ENCODE results near the gene HLF.

Gene HLF

DNA sequence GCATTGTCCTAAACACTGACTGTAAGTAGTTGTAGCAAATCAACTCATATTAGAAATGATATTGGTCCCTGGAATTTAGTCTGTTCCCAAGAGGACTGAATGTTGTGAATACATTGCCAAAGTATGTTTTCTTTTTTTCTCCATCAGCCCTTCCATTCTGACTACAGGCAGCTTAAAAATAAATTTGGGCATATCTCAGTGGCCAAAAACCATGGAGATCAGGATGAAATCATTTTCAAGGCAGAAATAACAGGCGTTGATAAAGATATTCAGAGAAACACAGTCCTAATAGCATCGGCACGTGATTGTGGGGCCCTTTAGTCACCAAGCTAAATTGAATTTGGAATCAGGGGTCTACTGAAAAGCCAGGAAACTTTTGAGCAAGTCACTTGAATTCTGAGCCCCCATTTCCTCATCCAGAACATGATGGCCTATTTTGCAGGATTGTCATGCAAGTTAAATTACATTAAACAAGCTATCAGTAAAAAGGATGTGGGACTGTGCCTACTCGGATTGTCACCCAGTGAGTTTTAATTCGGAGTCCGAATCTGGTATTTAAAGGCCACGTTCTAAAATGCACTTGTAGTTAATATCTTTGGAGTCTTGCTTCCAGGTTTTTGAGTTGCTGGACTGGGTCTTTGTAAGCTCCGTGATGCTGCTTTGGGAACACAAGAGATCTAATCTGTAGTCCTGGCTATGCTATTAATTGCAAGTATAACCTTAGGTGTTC, 17.1 kb downstream of the HLF start:
- no peak overlapping the region for H3K4me2 ChIP-seq (ENCODE audit: insufficient read depth, low read length, poor library complexity, severe bottlenecking)
- no peak overlapping the region for H3K14ac ChIP-seq (ENCODE audit: low read length)
- H2BK5ac ChIP-seq (ENCODE audit: low read length): no peak overlapping the region
- DNase-seq (ENCODE audit: low spot score): no peak
- H3K23ac ChIP-seq (ENCODE audit: low read depth, low read length, poor library complexity): no peak overlapping the region
- H3K9me3 ChIP-seq (replicated peaks in 1 of 2; ENCODE audit: control insufficient read depth in 2 of 2, insufficient read depth in 1 of 2, low read depth in 1 of 2, low read length in 2 of 2): no peaks in the 10 kb centered on the region
- H3K9ac ChIP-seq (ENCODE audit: low read depth, low read length, poor library complexity): no peak overlapping the region
- H3K36me3 ChIP-seq (replicated peaks in 1 of 2; ENCODE audit: control insufficient read depth in 2 of 2, insufficient read depth in 2 of 2, low read length in 2 of 2): no peaks in the 10 kb centered on the region
- H2BK15ac ChIP-seq (ENCODE audit: low read length): no peak overlapping the region
- no peak overlapping the region for H2BK120ac ChIP-seq (ENCODE audit: low read depth, low read length)
- H3K4me3 ChIP-seq (ENCODE audit: low read length in 2 of 2): no peak overlapping the region
- H4K8ac ChIP-seq (ENCODE audit: low read depth, low read length): no peak overlapping the region
- H3K4me1 ChIP-seq (ENCODE audit: control insufficient read depth in 2 of 2, insufficient read depth in 1 of 2, low read depth in 1 of 2, low read length in 2 of 2): no peaks in the 10 kb centered on the region
- no peak overlapping the region for H3K4ac ChIP-seq (ENCODE audit: low read length)
- H2AK5ac ChIP-seq (ENCODE audit: low read depth, low read length): no peak overlapping the region
- no peaks in the 10 kb centered on the region for H3K79me1 ChIP-seq (ENCODE audit: low read depth, low read length)
- H3K18ac ChIP-seq (ENCODE audit: low read length): no peak overlapping the region
- no peak overlapping the region for H2BK12ac ChIP-seq (ENCODE audit: low read length)
- no CpG with 5 or more reads among the region's 8 CpGs for WGBS, 2 donors (ENCODE audit: extremely low coverage in 2 of 2, insufficient read length in 2 of 2, insufficient replicate concordance in 1 of 2)
- no peak overlapping the region for H3K27ac ChIP-seq (replicated peaks; ENCODE audit: low read length)
- H4K91ac ChIP-seq (ENCODE audit: low read depth, low read length, poor library complexity): no peak overlapping the region
- H2AFZ ChIP-seq (ENCODE audit: low read length): no peak overlapping the region
- H3K27me3 ChIP-seq (ENCODE audit: control insufficient read depth in 3 of 3, insufficient read depth in 3 of 3, low read depth in 1 of 3, low read length in 3 of 3): peaks cover 0 to 18% (median 0%) of the 10 kb centered on the region in 3 experiments

DNA sequence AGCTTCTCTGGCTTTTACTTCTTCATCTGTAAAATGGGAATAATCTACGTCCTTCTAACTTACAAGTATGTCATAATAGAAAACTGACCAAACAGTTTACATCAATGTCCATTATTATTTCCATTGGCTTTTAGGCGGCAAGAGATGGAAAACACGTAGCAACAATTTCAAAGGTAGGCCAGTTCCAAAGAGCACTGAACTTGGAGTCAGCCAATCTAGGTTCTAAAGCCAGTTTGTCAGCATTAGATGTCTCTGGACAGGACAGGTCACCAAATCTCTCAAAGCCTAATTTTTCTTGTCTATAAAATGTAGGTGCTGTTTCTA, 17.6 kb downstream of the HLF start:
- Histone ChIP-seq H2BK5ac (ENCODE audit: low read length) (no peak overlapping the region), H3K79me1 (ENCODE audit: low read depth, low read length) (no peaks in the 10 kb centered on the region), H3K4ac (ENCODE audit: low read length) (no peak overlapping the region), H3K4me3 (ENCODE audit: low read length in 2 of 2) (no peak overlapping the region), H3K9me3 (replicated peaks in 1 of 2; ENCODE audit: control insufficient read depth in 2 of 2, insufficient read depth in 1 of 2, low read depth in 1 of 2, low read length in 2 of 2) (no peaks in the 10 kb centered on the region), H3K23ac (ENCODE audit: low read depth, low read length, poor library complexity) (no peak overlapping the region), H2BK120ac (ENCODE audit: low read depth, low read length) (no peak overlapping the region), H3K4me2 (ENCODE audit: insufficient read depth, low read length, poor library complexity, severe bottlenecking) (no peak overlapping the region), H2AK5ac (ENCODE audit: low read depth, low read length) (no peak overlapping the region), H3K18ac (ENCODE audit: low read length) (no peak overlapping the region), H4K8ac (ENCODE audit: low read depth, low read length) (no peak overlapping the region), H3K9ac (ENCODE audit: low read depth, low read length, poor library complexity) (no peak overlapping the region), H3K4me1 (ENCODE audit: control insufficient read depth in 2 of 2, insufficient read depth in 1 of 2, low read depth in 1 of 2, low read length in 2 of 2) (no peaks in the 10 kb centered on the region), H3K27me3 (ENCODE audit: control insufficient read depth in 3 of 3, insufficient read depth in 3 of 3, low read depth in 1 of 3, low read length in 3 of 3) (peaks cover 0 to 19% (median 0%) of the 10 kb centered on the region in 3 experiments), H3K14ac (ENCODE audit: low read length) (no peak overlapping the region), H3K27ac (replicated peaks; ENCODE audit: low read length) (no peak overlapping the region), H2BK12ac (ENCODE audit: low read length) (no peak overlapping the region), H4K91ac (ENCODE audit: low read depth, low read length, poor library complexity) (no peak overlapping the region), H2AFZ (ENCODE audit: low read length) (no peak overlapping the region), H3K36me3 (replicated peaks in 1 of 2; ENCODE audit: control insufficient read depth in 2 of 2, insufficient read depth in 2 of 2, low read length in 2 of 2) (no peaks in the 10 kb centered on the region), H2BK15ac (ENCODE audit: low read length) (no peak overlapping the region)
- no peak for DNase-seq (ENCODE audit: low spot score)
- WGBS, 2 donors (ENCODE audit: extremely low coverage in 2 of 2, insufficient read length in 2 of 2, insufficient replicate concordance in 1 of 2): no CpG with 5 or more reads among the region's 3 CpGs

DNA sequence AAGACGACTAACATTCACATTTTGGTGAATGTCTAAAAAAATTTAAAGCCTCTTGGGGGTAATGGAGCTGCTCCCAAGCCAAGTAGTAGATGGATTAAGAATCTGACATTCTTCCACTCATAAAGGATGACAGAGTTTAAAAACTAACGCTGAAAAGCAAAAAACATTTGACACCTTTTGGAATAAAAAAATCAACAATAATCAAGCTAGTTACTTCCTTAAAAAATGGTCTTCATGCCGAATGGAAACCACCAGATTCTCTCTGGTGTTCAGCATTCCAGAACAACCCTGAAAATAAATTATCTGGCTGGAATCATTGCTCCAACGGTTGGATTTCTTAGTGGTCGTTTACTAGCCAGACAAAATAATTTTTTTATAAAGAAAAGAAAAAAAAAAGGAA, 18.0 kb downstream of the HLF start:
- no peak overlapping the region for H3K14ac ChIP-seq (ENCODE audit: low read length)
- H2BK120ac ChIP-seq (ENCODE audit: low read depth, low read length): no peak overlapping the region
- H3K4me3 ChIP-seq (ENCODE audit: low read length in 2 of 2): no peak overlapping the region
- H2AK5ac ChIP-seq (ENCODE audit: low read depth, low read length): no peak overlapping the region
- H3K4me2 ChIP-seq (ENCODE audit: insufficient read depth, low read length, poor library complexity, severe bottlenecking): no peak overlapping the region
- WGBS, 2 donors (ENCODE audit: extremely low coverage in 2 of 2, insufficient read length in 2 of 2, insufficient replicate concordance in 1 of 2): no CpG with 5 or more reads among the region's 5 CpGs
- no peaks in the 10 kb centered on the region for H3K9me3 ChIP-seq (replicated peaks in 1 of 2; ENCODE audit: control insufficient read depth in 2 of 2, insufficient read depth in 1 of 2, low read depth in 1 of 2, low read length in 2 of 2)
- no peak overlapping the region for H2AFZ ChIP-seq (ENCODE audit: low read length)
- no peak overlapping the region for H2BK5ac ChIP-seq (ENCODE audit: low read length)
- peaks cover 0 to 19% (median 0%) of the 10 kb centered on the region in 3 experiments for H3K27me3 ChIP-seq (ENCODE audit: control insufficient read depth in 3 of 3, insufficient read depth in 3 of 3, low read depth in 1 of 3, low read length in 3 of 3)
- H3K4me1 ChIP-seq (ENCODE audit: control insufficient read depth in 2 of 2, insufficient read depth in 1 of 2, low read depth in 1 of 2, low read length in 2 of 2): no peaks in the 10 kb centered on the region
- no peaks in the 10 kb centered on the region for H3K79me1 ChIP-seq (ENCODE audit: low read depth, low read length)
- no peak overlapping the region for H4K8ac ChIP-seq (ENCODE audit: low read depth, low read length)
- H2BK12ac ChIP-seq (ENCODE audit: low read length): no peak overlapping the region
- H3K27ac ChIP-seq (replicated peaks; ENCODE audit: low read length): no peak overlapping the region
- H3K9ac ChIP-seq (ENCODE audit: low read depth, low read length, poor library complexity): no peak overlapping the region
- no peaks in the 10 kb centered on the region for H3K36me3 ChIP-seq (replicated peaks in 1 of 2; ENCODE audit: control insufficient read depth in 2 of 2, insufficient read depth in 2 of 2, low read length in 2 of 2)
- no peak for DNase-seq (ENCODE audit: low spot score)
- H4K91ac ChIP-seq (ENCODE audit: low read depth, low read length, poor library complexity): no peak overlapping the region
- H2BK15ac ChIP-seq (ENCODE audit: low read length): no peak overlapping the region
- no peak overlapping the region for H3K23ac ChIP-seq (ENCODE audit: low read depth, low read length, poor library complexity)
- H3K18ac ChIP-seq (ENCODE audit: low read length): no peak overlapping the region
- H3K4ac ChIP-seq (ENCODE audit: low read length): no peak overlapping the region

DNA sequence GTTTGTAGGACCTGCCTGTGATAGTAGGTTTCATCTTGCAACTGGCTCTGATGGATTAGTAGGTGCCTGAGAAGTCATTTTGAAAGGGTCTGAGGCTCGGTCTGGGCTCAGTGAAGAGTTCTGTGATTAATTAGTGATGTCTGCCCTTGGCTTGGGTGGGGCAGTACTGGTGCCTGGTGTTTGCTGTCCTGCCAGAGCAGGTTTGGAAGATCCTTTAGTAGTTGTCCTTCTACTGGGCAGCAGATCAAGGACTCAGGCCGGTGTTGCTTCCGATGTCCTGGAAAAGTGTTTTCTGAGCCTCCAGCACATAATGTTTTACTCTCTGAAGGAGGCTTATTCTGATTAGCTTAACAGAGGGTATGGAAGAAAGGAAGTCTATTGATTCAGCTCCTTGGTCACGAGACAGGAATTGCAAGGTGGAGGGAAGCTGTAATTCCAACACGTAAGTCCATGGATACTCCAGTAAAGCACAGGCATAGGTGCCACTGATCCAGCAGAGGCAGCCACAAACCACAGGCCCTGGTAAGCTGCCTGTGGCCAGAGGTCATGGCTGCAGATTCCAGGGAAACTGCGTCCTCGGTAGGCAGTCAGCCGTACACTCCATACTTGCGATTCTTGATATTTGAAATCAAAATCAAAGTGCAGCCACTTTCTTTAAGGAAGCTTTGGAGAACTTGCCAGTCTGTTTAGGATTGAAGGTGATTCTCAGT, 18.7 kb downstream of the HLF start:
- no peak for DNase-seq (ENCODE audit: low spot score)
- no peak overlapping the region for H2BK15ac ChIP-seq (ENCODE audit: low read length)
- H2BK120ac ChIP-seq (ENCODE audit: low read depth, low read length): no peak overlapping the region
- H2AFZ ChIP-seq (ENCODE audit: low read length): no peak overlapping the region
- no peaks in the 10 kb centered on the region for H3K36me3 ChIP-seq (replicated peaks in 1 of 2; ENCODE audit: control insufficient read depth in 2 of 2, insufficient read depth in 2 of 2, low read length in 2 of 2)
- no peak overlapping the region for H3K18ac ChIP-seq (ENCODE audit: low read length)
- H3K14ac ChIP-seq (ENCODE audit: low read length): no peak overlapping the region
- peaks cover 0 to 14% (median 0%) of the 10 kb centered on the region in 3 experiments for H3K27me3 ChIP-seq (ENCODE audit: control insufficient read depth in 3 of 3, insufficient read depth in 3 of 3, low read depth in 1 of 3, low read length in 3 of 3)
- H4K91ac ChIP-seq (ENCODE audit: low read depth, low read length, poor library complexity): no peak overlapping the region
- no peak overlapping the region for H2BK5ac ChIP-seq (ENCODE audit: low read length)
- no peaks in the 10 kb centered on the region for H3K79me1 ChIP-seq (ENCODE audit: low read depth, low read length)
- no peak overlapping the region for H3K23ac ChIP-seq (ENCODE audit: low read depth, low read length, poor library complexity)
- H3K4me2 ChIP-seq (ENCODE audit: insufficient read depth, low read length, poor library complexity, severe bottlenecking): no peak overlapping the region
- no peak overlapping the region for H3K27ac ChIP-seq (replicated peaks; ENCODE audit: low read length)
- no peak overlapping the region for H3K4ac ChIP-seq (ENCODE audit: low read length)
- no peak overlapping the region for H2AK5ac ChIP-seq (ENCODE audit: low read depth, low read length)
- H4K8ac ChIP-seq (ENCODE audit: low read depth, low read length): no peak overlapping the region
- WGBS, 2 donors (ENCODE audit: extremely low coverage in 2 of 2, insufficient read length in 2 of 2, insufficient replicate concordance in 1 of 2): no CpG with 5 or more reads among the region's 9 CpGs
- H3K9me3 ChIP-seq (replicated peaks in 1 of 2; ENCODE audit: control insufficient read depth in 2 of 2, insufficient read depth in 1 of 2, low read depth in 1 of 2, low read length in 2 of 2): no peaks in the 10 kb centered on the region
- no peak overlapping the region for H3K9ac ChIP-seq (ENCODE audit: low read depth, low read length, poor library complexity)
- H2BK12ac ChIP-seq (ENCODE audit: low read length): no peak overlapping the region
- no peaks in the 10 kb centered on the region for H3K4me1 ChIP-seq (ENCODE audit: control insufficient read depth in 2 of 2, insufficient read depth in 1 of 2, low read depth in 1 of 2, low read length in 2 of 2)
- H3K4me3 ChIP-seq (ENCODE audit: low read length in 2 of 2): no peak overlapping the region

Data from neuronal stem cell (in vitro differentiated cells).